ENCODE results near the gene MYL7. TPM values are rescaled to one million over a fixed set of nuclear protein-coding genes. Genes with fewer than 3 reads are reported as not detected.

The MYL7 gene
- total RNA-seq, 1 donor from 2014 or later: not detected

DNA sequence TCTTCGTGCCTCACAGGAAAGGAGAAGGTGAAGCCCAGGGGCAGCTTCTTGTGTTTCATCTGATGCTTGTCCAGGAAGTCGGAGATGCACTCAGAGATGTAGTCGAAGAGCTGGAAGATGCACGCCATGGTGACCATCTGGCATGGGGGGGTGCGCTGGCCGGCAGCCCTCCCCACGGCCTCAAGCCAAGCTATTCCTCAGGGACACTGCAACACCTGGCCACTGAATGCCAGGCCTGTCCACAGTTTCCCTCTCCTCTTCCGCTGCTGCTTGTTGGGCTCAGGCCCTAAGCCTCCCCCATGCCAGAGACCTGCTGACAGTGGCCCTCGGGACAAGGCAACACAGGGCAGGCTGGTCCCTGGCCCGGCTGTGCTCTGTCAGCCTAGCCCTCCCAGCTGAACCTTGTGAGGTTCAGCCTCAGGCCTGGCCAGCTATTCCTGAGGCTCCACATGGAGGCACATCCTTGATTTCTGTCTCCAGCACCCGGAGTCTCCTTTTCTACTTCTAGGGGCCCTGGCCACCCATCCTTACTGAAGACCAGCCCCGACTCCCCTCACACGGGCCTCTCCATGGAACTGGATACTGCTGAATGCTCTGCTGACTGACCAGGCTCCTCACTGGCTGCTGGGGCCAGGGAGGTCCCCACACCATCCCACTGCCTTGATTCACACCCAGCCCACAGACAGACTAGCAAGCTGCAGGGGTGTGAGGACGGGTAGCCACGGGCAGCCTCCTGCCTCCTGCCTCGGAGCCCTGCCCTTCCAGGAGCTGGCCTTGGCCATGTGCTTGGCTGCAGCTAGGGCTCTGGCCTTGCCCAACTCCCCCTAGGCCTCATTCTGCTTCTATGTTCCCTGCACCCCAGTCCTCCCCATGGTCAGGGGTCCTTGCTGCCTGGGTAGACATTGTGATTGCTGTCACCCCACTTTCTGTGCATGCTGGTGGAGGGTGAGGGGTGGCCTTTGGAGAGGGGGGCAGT, 10.1 kb upstream of the MYL7 start:
- Mint-ChIP-seq H3K4me3 (no peak overlapping the region), H3K27ac (no peak overlapping the region), H3K36me3 (ENCODE audit: low read depth) (no peaks in the 10 kb centered on the region), H3K9me3 (no peaks in the 10 kb centered on the region), H3K4me1 (peaks cover 3% of the 10 kb centered on the region), H3K27me3 (peaks cover 7% of the 10 kb centered on the region)
- DNase-seq: no peak
- intact Hi-C loops (cut with micrococcal nuclease): no loop called here

DNA sequence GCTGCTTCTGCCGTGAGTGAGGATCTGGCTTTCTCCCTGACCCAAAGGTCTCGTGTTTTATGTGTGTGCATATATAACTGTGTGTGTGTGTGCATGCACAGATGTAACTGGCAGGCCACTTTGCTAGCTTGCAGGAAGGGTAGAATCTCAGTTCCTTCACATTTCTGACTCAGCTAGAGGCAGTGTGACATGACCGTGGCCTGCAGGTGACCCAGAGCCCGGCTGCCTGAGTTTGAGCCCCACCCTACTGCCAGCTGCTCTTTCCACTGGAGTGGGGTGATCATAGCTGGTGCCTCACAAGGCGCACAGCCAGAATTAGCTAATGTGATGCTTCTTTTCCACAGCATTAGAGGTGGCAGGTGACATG, 9.3 kb upstream of the MYL7 start:
- Mint-ChIP-seq H3K27me3 (peaks cover 7% of the 10 kb centered on the region), H3K4me1 (peaks cover 7% of the 10 kb centered on the region), H3K27ac (no peak overlapping the region), H3K4me3 (no peak overlapping the region), H3K9me3 (no peaks in the 10 kb centered on the region), H3K36me3 (ENCODE audit: low read depth) (no peaks in the 10 kb centered on the region)
- intact Hi-C loops (cut with micrococcal nuclease): no loop called here
- DNase-seq: no peak

DNA sequence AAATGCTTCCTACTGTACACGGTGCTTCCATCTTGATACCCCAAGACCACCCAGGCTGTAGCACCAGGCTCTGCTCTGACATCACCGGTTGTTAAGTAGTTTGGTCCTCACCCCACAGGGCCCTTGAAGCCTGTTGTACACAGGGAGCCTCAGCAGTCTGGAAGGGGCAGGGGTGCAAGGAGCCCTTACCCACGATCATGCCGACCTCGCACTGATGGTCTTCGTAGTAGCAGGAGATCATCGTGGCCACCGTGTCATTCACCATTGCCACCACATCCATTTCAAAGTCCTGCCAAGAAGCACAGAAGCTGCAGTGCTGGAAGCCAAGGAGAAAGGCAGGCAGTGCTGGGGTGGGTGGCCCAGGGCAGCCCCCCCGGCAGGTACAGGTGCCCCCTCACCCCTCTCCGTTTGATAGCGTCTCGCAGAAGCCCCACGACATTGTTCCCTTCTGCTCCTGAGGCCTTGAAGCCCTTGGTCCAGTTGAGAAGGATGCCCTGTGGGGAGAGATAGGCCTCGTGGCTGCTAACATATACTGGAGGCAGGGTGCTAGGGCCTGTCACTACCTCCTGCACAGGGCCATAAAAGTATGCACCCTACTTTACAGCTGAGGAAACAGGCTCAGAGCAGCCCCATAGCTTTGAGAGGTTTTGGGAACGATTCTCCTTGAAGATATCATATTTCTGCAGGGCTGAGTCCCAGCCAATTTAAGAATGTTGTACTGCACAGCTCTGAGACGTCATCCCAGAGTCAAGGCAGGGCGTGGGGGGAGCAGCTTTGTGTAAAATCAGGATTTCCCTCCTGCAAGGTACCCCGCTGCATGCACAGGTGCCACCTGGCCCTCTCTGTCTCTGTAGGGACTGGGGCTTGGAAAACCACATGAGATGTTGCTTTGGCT, 8.7 kb upstream of the MYL7 start:
- Mint-ChIP-seq H3K27ac (no peak overlapping the region), H3K4me3 (no peak overlapping the region), H3K9me3 (no peaks in the 10 kb centered on the region), H3K4me1 (peaks cover 10% of the 10 kb centered on the region), H3K27me3 (peaks cover 10% of the 10 kb centered on the region), H3K36me3 (ENCODE audit: low read depth) (no peaks in the 10 kb centered on the region)
- intact Hi-C loops (cut with micrococcal nuclease): no loop called here
- no peak for DNase-seq

DNA sequence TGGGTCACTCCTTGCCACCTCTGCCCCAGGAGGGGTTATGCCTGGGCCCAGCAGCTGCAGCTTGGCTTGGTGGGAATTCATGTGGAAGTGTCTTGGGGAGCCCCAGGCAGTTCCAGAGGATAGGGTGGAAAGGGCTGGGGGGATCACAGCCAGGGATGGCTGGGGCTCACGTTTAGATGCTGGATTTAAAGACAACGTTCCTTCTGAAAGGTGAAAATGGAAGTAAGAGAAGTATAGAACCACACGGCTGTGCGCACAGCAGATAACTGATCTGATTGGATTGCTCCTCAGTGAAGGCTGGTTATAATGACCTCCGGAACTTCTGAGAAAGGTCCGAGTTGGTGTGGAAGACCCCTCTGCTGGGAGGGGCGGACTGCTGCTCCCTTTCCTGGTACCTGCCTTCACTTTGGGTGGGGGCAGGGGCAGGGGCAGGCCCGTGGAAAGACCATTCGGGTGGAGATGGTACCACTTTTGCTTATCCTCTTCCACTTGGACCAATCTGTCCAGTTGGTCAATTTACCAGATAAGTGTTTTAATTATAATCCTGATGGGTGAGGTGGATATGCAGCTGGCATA, 7.9 kb upstream of the MYL7 start:
- Mint-ChIP-seq H3K27me3 (peaks cover 10% of the 10 kb centered on the region), H3K36me3 (ENCODE audit: low read depth) (no peaks in the 10 kb centered on the region), H3K4me1 (peaks cover 10% of the 10 kb centered on the region), H3K27ac (no peak overlapping the region), H3K9me3 (no peaks in the 10 kb centered on the region), H3K4me3 (no peak overlapping the region)
- DNase-seq: no peak
- intact Hi-C loops (cut with micrococcal nuclease): no loop called here

DNA sequence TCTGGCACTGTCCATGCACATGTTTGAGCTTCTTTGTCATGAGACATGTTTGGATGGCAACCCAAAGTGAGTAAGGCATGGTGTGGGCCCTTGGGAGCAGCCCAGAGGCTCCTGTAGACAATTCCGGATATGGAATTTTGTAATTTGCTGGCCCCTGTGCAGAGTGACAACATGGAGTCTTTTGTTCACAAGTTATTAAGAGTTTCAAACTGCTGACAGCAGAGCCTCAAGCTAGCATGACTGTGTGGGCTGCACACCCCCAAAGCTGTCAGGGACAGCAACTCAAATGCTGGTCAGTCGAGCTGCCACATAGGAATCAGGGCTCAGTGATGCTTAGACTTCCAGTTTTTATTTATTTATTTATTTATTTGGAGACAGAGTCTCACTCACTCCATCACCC, 7.0 kb upstream of the MYL7 start:
- no peaks in the 10 kb centered on the region for H3K9me3 Mint-ChIP-seq
- DNase-seq: no peak
- no peak overlapping the region for H3K27ac Mint-ChIP-seq
- no peaks in the 10 kb centered on the region for H3K36me3 Mint-ChIP-seq (ENCODE audit: low read depth)
- intact Hi-C loops (cut with micrococcal nuclease): no loop called here
- H3K4me1 Mint-ChIP-seq: peaks cover 10% of the 10 kb centered on the region
- H3K4me3 Mint-ChIP-seq: no peak overlapping the region
- peaks cover 10% of the 10 kb centered on the region for H3K27me3 Mint-ChIP-seq

DNA sequence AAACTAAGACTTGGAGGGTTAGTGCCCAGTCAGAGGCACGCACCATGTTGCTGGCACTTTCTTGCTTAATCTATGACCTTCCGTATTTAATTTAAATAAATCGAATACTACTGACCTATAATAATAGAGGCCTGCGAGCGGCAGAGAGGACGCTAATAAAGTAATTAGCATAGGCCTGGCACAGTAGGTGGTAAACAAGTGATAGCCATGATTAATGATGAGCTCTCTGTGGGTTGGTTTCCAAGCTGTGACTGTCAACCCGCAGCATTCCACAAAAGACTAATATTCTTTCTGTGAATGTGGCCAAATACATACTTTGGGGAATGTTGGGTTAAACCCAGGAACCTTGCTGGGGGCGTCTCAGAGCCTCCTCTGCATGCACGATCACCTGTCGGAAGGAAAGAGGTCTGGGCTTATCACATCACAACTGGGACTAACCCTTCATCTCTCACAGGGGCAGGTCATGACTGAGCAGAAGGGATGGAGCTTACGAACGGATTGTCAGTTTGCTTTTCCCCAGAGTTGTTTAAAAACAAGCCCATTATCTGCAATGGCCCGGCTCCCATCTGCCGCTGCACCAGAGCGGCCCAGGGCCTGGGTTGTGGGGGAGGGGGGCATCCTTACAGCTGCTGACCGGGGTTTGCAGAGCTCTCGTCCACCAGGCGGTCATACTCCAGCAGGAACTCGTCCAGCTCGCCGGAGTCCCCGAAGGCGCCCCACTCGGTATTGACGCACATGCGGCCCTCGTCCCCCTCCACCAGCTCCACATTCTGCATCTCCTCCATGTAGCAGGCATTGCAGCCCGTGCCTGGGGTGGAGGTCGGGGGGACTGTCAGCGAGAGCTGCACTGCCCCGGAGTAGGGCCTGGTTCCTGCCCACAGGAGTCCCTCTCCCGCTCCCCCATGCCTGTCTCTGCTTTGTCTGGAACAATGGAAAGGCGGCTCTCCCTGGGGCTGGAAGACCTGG, 6.2 kb upstream of the MYL7 start:
- no peak overlapping the region for H3K4me3 Mint-ChIP-seq
- H3K4me1 Mint-ChIP-seq: peaks cover 10% of the 10 kb centered on the region
- no peaks in the 10 kb centered on the region for H3K36me3 Mint-ChIP-seq (ENCODE audit: low read depth)
- H3K27me3 Mint-ChIP-seq: peaks cover 10% of the 10 kb centered on the region
- no peaks in the 10 kb centered on the region for H3K9me3 Mint-ChIP-seq
- intact Hi-C loops (cut with micrococcal nuclease): loop anchor here (2.0 kb wide), 1 partner anchor 65 kb away; the partner anchor contains the start of gene POLM
- DNase-seq: no peak
- H3K27ac Mint-ChIP-seq: no peak overlapping the region

DNA sequence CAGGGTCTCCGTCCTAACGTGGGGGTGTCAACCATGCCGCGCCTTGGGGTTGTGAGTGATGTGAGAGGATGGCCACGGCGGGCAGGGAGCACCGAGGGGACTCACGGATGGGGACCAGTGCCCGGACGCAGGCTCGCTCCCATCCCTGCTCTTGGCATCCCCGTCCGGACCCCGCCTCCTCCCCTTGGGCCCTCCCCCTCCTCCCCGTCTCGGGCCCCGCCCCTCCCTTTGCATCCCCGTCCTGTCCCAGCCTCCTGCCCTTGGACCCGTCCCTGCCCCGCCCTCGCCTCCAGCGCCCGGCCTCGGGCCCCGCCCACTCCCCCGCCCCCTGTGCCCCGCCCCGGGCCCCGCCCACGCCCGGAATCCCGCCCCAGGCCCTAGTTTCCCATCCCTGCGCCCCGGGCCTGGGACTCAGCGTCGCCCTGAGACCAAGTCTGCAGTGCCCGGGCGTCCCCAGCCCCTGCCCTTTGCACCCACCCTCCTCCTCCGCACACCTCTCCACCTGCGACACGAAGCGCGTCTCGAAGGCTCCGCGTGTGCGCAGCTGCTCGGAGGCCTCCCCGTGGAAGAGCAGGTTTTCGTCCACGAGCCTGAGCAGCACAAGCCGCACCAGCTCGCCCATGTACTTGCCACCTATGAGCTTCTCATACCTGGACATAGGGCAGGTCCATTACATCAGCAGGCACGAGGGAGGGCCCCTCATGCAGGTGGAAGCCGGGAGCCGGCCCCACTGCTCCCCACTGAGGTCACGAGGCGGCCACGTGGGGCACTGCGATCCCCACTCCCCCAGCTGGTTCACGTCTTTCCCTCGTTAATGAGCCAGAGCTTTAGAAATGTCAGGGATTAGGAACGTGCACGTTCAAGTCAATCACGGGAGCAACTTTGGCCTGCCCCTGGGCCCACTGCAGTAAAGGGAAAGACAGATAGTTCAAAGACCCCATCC, 5.1 kb upstream of the MYL7 start:
- peaks cover 10% of the 10 kb centered on the region for H3K27me3 Mint-ChIP-seq
- H3K4me1 Mint-ChIP-seq: peaks cover 10% of the 10 kb centered on the region
- H3K27ac Mint-ChIP-seq: peak overlapping the region; percentile 82
- H3K36me3 Mint-ChIP-seq (ENCODE audit: low read depth): no peaks in the 10 kb centered on the region
- peak overlapping the region; percentile 82 for H3K4me3 Mint-ChIP-seq
- no peaks in the 10 kb centered on the region for H3K9me3 Mint-ChIP-seq
- intact Hi-C loops (cut with micrococcal nuclease): loop anchor here (1.0 to 2.0 kb wide), 2 partner anchors 23 to 63 kb away; partner anchors contain the start of genes POLD2 and POLM
- peak; percentile 91 for DNase-seq

DNA sequence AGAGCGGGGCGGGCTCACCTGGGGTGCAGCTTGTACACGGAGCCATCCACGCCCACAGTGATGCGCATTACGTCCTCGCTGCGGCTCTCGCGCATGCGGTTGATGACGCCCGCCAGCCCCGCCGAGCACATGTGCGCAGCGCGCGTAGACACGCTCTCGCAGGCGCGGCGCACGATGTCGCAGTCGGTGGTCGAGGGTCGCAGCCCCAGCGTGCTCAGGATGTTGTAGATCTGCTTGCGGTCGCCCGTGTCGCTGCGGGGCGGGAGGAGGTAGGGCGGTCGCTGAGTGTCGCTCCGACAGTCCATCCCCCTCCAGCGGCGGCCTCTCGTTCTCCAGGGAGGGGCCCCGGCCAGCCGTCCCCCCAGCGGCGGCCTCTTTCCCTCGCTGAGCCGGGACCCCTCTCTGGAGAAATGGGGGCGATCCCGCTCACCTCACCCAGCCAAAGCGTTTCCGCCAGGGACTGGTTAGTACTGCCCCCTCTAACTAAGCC, 4.4 kb upstream of the MYL7 start:
- Mint-ChIP-seq H3K27me3 (peaks cover 10% of the 10 kb centered on the region), H3K4me1 (peaks cover 10% of the 10 kb centered on the region), H3K4me3 (peak overlapping the region; percentile 82), H3K36me3 (ENCODE audit: low read depth) (no peaks in the 10 kb centered on the region), H3K9me3 (no peaks in the 10 kb centered on the region), H3K27ac (peak overlapping the region; percentile 82)
- DNase-seq: peak; percentile 83
- intact Hi-C loops (cut with micrococcal nuclease): no loop called here

DNA sequence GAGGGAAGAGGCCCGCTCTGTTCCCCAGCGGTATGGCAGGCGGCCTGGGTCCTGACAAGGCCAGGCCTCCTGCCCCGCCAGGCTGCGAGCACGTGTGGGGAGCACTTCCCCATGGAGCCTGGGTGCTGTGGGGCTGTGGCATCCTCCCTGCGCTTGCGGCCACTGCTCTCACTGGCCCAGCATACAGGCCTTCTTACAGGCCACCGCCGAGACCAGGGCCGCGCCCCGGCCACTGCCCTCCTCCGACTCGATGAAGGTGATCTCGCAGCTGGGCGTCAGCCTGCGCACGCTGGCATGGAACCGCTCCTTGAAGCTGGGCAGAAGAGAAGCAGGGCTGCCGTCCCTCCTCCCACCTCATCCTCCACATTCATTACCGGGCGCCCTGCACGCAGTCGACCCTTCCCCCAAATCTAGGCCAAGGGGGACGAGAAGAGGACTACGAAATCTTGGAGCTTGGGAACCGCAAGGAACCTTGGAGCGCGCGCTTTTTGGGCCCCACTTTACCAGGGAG, 3.9 kb upstream of the MYL7 start:
- Mint-ChIP-seq H3K27ac (no peak overlapping the region), H3K36me3 (ENCODE audit: low read depth) (no peaks in the 10 kb centered on the region), H3K9me3 (no peaks in the 10 kb centered on the region), H3K27me3 (peaks cover 10% of the 10 kb centered on the region), H3K4me1 (peaks cover 10% of the 10 kb centered on the region), H3K4me3 (peak overlapping the region; percentile 82)
- intact Hi-C loops (cut with micrococcal nuclease): no loop called here
- no peak for DNase-seq

DNA sequence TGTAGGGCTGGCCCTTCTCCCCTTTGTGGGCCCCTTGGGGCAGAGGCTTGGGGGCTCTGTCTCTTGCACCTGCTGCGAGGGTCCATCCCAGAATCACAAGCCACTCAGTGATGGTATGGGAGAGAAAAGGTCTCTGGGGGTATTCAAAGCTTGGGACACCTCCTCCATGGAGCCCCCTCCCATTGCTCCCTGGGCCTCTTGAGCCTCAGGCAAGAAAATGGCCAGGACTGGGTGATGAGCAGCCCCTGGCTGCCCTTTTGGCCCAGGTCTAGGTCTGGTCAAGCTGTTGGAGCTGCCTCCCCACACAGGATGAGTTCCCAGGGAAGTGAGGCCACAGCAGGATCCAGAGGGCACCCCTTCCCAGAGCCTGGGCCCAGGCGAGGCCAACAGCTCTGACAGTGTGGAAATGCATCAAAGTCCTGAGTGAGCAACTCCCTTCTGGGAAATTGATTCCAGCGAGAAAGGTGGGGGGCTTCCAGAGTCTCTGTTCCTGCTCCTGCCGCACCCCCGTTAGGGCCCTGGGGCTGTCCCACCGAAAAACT, 3.4 kb upstream of the MYL7 start:
- H3K27me3 Mint-ChIP-seq: peaks cover 10% of the 10 kb centered on the region
- peaks cover 10% of the 10 kb centered on the region for H3K4me1 Mint-ChIP-seq
- H3K27ac Mint-ChIP-seq: no peak overlapping the region

DNA sequence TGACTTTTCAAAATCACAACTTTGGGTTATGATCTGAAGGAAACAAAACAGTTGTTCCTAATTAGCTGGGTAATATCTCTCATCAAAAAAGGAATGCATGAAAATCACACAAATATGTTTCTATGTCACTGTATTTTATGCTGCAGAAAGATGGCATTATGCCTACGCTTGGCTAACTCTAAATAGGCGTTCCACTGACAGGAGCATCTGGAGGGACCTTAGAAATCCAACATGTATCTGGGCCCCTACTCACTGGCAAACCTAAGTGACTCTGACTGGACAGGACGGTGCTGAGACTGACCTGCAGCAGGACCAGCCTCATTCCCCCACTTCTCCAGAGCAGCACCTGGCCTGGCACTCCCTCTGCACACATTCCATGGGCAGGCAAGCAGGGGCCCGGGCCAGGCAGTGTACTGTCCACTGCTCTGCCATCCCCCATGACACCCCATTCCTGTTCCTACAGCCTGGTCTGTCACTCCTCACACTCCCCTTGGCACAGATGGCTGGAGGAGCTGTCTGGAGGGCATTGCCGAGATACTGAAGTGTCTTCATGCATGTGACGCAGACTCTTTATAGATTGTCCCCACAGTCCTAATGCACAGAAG, 2.6 kb upstream of the MYL7 start:
- H3K4me1 Mint-ChIP-seq: peaks cover 10% of the 10 kb centered on the region
- no peak overlapping the region for H3K4me3 Mint-ChIP-seq
- no peaks in the 10 kb centered on the region for H3K9me3 Mint-ChIP-seq
- intact Hi-C loops (cut with micrococcal nuclease): no loop called here
- peaks cover 10% of the 10 kb centered on the region for H3K27me3 Mint-ChIP-seq
- H3K27ac Mint-ChIP-seq: no peak overlapping the region
- DNase-seq: no peak
- H3K36me3 Mint-ChIP-seq (ENCODE audit: low read depth): no peaks in the 10 kb centered on the region

More for the DNA sequence above, 3.4 kb upstream of the MYL7 start:
- H3K36me3 Mint-ChIP-seq (ENCODE audit: low read depth): no peaks in the 10 kb centered on the region
- H3K9me3 Mint-ChIP-seq: no peaks in the 10 kb centered on the region
- no peak overlapping the region for H3K4me3 Mint-ChIP-seq
- DNase-seq: no peak
- intact Hi-C loops (cut with micrococcal nuclease): no loop called here
